ENCODE results near the gene RTBDN.
A peak's percentile ranks its signal among the peaks of the same experiment; 100 is the strongest.
"Not testable (repeated sequence)": the region's sequence is repeated elsewhere in the genome, so short reads cannot be mapped to it uniquely, and the experiment has no call there.

RTBDN gene

GRCh38 chr19:12864143-12864542 lies 29.8 kb upstream of the RTBDN start:
- H3K4me1 ChIP-seq, result no peaks in the 10 kb centered on the region
- TF ChIP-seq CTCF (IDR thresholded peaks at IDR 0.05; ENCODE audit: low read depth, low read length), result no peak
- peaks cover 19% of the 10 kb centered on the region for H3K36me3 ChIP-seq
- no peaks in the 10 kb centered on the region for H3K27me3 ChIP-seq
- DNase-seq, result no peak
- H3K4me3 ChIP-seq (ENCODE audit: low read depth, low read length), result no peak overlapping the region
- H3K9me3 ChIP-seq, result no peaks in the 10 kb centered on the region

- Histone ChIP-seq H3K27me3 (no peaks in the 10 kb centered on the region), H3K9me3 (no peaks in the 10 kb centered on the region), H3K4me1 (no peaks in the 10 kb centered on the region), H3K4me3 (ENCODE audit: low read depth, low read length) (no peak overlapping the region), H3K36me3 (peaks cover 12% of the 10 kb centered on the region)
- no peak for DNase-seq
- no peak for TF ChIP-seq CTCF (IDR thresholded peaks at IDR 0.05; ENCODE audit: low read depth, low read length)
Observed at GRCh38 chr19:12859546-12859945, 25.2 kb upstream of the RTBDN start.

- H3K9me3 ChIP-seq, result no peaks in the 10 kb centered on the region
- H3K4me3 ChIP-seq (ENCODE audit: low read depth, low read length), result no peak overlapping the region
- no peaks in the 10 kb centered on the region for H3K27me3 ChIP-seq
- TF ChIP-seq CTCF (IDR thresholded peaks at IDR 0.05; ENCODE audit: low read depth, low read length), result no peak
- no peaks in the 10 kb centered on the region for H3K4me1 ChIP-seq
- no peak for DNase-seq
- peaks cover 19% of the 10 kb centered on the region for H3K36me3 ChIP-seq
Observed at GRCh38 chr19:12858041-12858928, 23.9 kb upstream of the RTBDN start.

DNA sequence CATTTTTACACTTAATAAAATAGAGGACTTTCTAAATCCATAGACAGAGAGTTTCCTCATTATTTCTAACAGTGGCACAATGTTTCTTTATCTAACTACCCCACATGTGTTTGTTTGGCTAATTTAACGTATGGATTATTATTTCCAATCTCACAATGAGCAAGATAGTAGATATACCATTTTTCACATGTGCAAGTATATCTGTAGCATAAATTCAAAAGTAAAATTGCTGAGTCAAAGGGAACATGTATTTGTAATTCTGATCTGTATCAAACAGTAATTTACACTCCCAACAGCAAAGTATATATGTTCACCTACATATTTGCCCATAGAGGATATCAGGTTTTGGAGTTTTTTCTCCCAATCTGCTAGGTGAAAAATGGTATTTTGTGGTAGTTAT lies 22.3 kb upstream of the RTBDN start:
- no peak for TF ChIP-seq CTCF (IDR thresholded peaks at IDR 0.05; ENCODE audit: low read depth, low read length)
- no peak overlapping the region for H3K4me3 ChIP-seq (ENCODE audit: low read depth, low read length)
- no peaks in the 10 kb centered on the region for H3K9me3 ChIP-seq
- H3K36me3 ChIP-seq, result peaks cover 29% of the 10 kb centered on the region
- no peak for DNase-seq
- no peaks in the 10 kb centered on the region for H3K27me3 ChIP-seq
- H3K4me1 ChIP-seq, result no peaks in the 10 kb centered on the region

GRCh38 chr19:12847159-12848139 lies 13.1 kb upstream of the RTBDN start:
- peak; percentile 92 for DNase-seq
- TF ChIP-seq CTCF (IDR thresholded peaks at IDR 0.05; ENCODE audit: low read depth, low read length), result peak; percentile 91
- Histone ChIP-seq H3K4me3 (ENCODE audit: low read depth, low read length) (peak overlapping the region; percentile 43), H3K9me3 (no peaks in the 10 kb centered on the region), H3K27me3 (no peaks in the 10 kb centered on the region), H3K36me3 (peaks cover 34% of the 10 kb centered on the region), H3K4me1 (peaks cover 5% of the 10 kb centered on the region; the same call in 1 of the 2 replicates)

GRCh38 chr19:12846613-12847012 lies 12.2 kb upstream of the RTBDN start:
- not testable (repeated sequence) for H3K4me3 ChIP-seq (ENCODE audit: low read depth, low read length); DNase-seq; H3K9me3 ChIP-seq; H3K4me1 ChIP-seq; H3K27me3 ChIP-seq
- H3K36me3 ChIP-seq, result peaks cover 27% of the 10 kb centered on the region

All from BE2C (cell line).